ENCODE data around the gene GALNT18.

Gene GALNT18

DNA sequence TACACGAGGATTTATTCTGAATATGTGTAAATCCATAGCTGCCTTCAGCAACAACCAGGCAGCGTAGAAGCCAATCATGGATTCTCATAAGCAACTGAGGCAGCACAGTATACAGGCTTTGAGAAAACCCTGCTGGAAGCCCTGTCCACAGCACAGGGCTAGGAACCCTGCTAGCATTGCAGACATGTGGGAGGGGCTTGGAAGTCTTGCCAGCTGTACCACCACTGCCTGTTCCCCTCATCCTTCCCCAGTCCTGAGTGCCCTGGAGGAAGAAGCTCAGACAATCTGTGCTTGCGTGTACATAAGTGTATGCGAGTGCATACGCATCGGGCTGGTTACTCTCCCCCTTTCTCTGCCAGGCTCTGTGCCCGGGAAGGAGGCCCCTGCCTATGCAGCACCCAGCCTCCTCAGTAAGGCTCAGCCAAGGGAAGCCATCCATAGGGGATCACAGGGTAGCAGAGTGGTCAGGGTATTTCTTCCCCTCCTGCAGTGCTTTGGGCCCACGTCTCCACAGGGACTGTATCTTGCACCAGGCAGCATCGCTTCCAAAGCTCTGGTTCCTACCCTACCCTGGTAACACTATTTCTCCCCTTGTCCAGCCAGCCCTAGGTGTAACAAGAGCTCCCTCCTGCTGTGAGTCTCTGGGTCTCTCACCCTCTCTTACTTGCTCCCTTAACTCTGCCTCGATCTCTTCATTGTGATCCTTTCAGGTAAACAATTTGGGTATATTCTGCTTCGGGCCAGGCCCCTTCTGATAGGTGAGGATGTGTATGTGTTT, 90.5 kb downstream of the GALNT18 start:
- DNase-seq (ENCODE audit: low read depth), result no peak
- in situ Hi-C loops (cut with HindIII; ENCODE audit: low sequenced_read_pairs), result no loop called here
- TF ChIP-seq, protein P1, sequence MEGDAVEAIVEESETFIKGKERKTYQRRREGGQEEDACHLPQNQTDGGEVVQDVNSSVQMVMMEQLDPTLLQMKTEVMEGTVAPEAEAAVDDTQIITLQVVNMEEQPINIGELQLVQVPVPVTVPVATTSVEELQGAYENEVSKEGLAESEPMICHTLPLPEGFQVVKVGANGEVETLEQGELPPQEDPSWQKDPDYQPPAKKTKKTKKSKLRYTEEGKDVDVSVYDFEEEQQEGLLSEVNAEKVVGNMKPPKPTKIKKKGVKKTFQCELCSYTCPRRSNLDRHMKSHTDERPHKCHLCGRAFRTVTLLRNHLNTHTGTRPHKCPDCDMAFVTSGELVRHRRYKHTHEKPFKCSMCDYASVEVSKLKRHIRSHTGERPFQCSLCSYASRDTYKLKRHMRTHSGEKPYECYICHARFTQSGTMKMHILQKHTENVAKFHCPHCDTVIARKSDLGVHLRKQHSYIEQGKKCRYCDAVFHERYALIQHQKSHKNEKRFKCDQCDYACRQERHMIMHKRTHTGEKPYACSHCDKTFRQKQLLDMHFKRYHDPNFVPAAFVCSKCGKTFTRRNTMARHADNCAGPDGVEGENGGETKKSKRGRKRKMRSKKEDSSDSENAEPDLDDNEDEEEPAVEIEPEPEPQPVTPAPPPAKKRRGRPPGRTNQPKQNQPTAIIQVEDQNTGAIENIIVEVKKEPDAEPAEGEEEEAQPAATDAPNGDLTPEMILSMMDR (IDR thresholded peaks at IDR 0.05; ENCODE audit: low read depth, low read length, missing control alignments), result no peak
- no peak overlapping the region for H3K4me3 ChIP-seq (ENCODE audit: low read depth, low read length)

DNA sequence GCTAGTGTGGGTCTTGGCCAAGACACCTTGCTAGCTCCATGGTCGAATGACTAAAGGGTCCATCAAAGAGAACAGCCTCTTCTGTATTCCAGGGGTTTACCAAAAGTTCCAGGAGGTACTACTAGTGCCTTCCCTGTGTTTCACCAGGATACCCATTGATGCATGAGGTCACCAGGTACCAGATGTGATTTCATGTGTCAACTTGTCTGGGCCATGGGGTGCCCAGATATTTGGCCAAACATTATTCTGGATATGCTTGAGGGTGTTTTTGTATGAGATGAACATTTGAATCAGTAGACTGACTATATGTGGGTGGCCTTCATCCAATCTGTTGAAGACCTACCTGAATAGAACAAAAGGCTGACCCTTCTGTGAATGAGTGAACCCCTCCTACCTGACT, 92.8 kb downstream of the GALNT18 start:
- in situ Hi-C loops (cut with HindIII; ENCODE audit: low sequenced_read_pairs), result no loop called here
- no peak for DNase-seq (ENCODE audit: low read depth)
- H3K4me3 ChIP-seq (ENCODE audit: low read depth, low read length), result no peak overlapping the region
- TF ChIP-seq, protein P1 (IDR thresholded peaks at IDR 0.05; ENCODE audit: low read depth, low read length, missing control alignments), result no peak

DNA sequence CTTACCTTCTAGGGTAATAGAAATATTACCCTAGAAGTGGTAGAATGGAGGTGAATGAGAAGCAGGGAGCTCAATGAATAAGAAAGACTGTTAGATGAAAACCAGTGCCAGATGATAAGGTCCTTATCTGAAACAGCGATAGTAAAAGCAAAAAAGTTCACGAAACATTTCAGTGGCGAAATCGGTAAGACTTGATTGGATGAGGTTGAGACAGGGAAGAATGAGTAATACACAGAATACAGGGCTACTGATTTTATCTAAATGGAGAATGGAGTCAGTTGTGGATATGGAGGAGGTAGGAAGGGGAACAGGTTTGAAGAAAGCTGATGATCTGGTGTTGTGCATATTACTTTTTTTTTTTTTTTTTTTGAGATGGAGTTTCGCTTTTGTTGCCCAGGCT, 96.5 kb downstream of the GALNT18 start:
- no peak for DNase-seq (ENCODE audit: low read depth)
- in situ Hi-C loops (cut with HindIII; ENCODE audit: low sequenced_read_pairs), result no loop called here
- TF ChIP-seq, protein P1 (IDR thresholded peaks at IDR 0.05; ENCODE audit: low read depth, low read length, missing control alignments), result no peak
- no peak overlapping the region for H3K4me3 ChIP-seq (ENCODE audit: low read depth, low read length)

DNA sequence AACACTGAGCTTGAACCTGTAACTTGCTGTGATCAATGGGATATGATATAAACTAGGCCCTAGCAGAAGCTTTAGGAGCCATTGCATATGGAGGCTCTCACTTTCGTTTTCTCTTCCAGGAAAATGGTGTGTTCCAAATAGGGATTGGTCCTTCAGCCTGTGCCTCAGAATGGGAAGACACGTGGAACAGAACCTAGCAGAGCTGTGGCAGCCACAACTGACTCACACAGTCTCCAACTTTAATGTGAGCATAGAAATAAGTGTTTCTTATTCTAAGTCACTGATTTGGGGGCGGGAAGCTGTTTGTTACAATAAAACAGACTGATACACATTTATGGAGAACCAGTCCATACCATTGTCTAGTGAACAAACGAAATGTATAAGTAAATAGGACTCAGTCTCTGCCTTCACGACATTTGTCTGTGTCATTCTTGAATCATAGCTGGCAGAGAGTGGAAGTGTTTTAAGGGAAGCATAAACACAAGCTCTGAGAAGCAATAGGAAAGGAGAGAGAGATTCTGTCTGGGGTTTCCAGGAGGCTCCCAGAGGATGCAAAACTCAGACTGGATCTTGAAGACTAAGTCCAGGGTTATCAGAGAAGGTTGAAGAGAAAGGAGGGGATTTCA, 97.3 kb downstream of the GALNT18 start:
- no peak for DNase-seq (ENCODE audit: low read depth)
- in situ Hi-C loops (cut with HindIII; ENCODE audit: low sequenced_read_pairs), result loop anchor here (5.0 kb wide), 3 partner anchors 58 to 103 kb away; no protein-coding TSS in a partner anchor
- no peak overlapping the region for H3K4me3 ChIP-seq (ENCODE audit: low read depth, low read length)
- TF ChIP-seq, protein P1 (IDR thresholded peaks at IDR 0.05; ENCODE audit: low read depth, low read length, missing control alignments), result no peak

- H3K4me3 ChIP-seq (ENCODE audit: low read depth, low read length), result no peak overlapping the region
- TF ChIP-seq, protein P1 (IDR thresholded peaks at IDR 0.05; ENCODE audit: low read depth, low read length, missing control alignments), result no peak
- no peak for DNase-seq (ENCODE audit: low read depth)
- in situ Hi-C loops (cut with HindIII; ENCODE audit: low sequenced_read_pairs), result loop anchor here (5.0 kb wide), 3 partner anchors 60 to 105 kb away; no protein-coding TSS in a partner anchor
Measured at GRCh38 chr11:11522591-11522990, 99.2 kb downstream of the GALNT18 start.

DNA sequence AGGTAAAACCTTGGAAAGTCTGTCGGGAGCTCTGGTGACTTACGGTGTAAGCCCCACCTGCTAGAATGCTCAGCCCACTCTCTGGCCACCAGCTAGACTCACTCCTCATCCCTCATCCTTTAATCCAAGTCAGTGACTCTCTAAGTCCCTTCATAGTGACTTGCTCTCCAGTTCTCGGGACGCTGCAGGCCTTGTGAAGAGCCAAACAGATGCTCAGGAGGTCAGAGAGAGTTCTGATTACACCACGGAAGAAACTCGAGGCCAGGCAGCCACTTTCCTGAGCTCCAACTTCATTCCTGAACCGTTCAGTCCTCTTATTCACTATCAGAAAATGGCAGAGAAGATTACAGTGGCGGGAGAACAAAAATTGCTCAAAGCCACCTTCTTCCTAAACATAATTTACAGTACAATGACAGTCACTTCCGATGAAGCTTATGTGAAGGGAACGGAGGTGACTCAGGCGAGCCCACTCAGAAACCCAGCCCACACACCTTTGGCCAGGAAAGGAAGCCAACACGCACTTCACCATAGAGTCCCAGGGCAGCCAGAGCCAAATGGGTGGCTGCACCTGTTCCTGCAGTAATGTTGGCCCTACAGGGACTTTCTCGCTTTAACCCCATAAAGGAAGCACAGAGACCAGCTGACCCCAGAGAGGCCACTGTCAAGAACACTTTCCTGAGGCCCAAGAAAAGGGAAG, 100.4 kb downstream of the GALNT18 start:
- in situ Hi-C loops (cut with HindIII; ENCODE audit: low sequenced_read_pairs), result loop anchor here (5.0 kb wide), 3 partner anchors 61 to 106 kb away; no protein-coding TSS in a partner anchor
- no peak for DNase-seq (ENCODE audit: low read depth)
- no peak overlapping the region for H3K4me3 ChIP-seq (ENCODE audit: low read depth, low read length)
- TF ChIP-seq, protein P1 (IDR thresholded peaks at IDR 0.05; ENCODE audit: low read depth, low read length, missing control alignments), result no peak

Data from astrocyte of the cerebellum (primary cell).